Kidney (tissue), 14 donors: ENCODE measurements around the gene LRRD1. TPM values are rescaled to one million over a fixed set of nuclear protein-coding genes. Genes with fewer than 3 reads are reported as not detected.

Experiments used
- DNase-seq, 5 donors: peaks; one replicate each; pipeline ENCODE4 v3.0.0-alpha.2; 2013 to 2020
- FAIRE-seq: peaks from 2 replicates; lab custom pipeline; 2012; peaks lifted over from hg19 to GRCh38; lab: Jason Lieb, UNC
- H3K27ac ChIP-seq, 2 donors: one replicate each; pipeline ENCODE4 v1.7.0; 2013; ENCODE audit warnings: low read depth in 2 of 2, low read length in 2 of 2, inconsistent platforms in 1 of 2
- H3K27me3 ChIP-seq: one replicate; pipeline ENCODE4 v1.7.1; 2013; ENCODE audit warnings: low read length, inconsistent platforms; ENCODE audit not compliant: control insufficient read depth, insufficient read depth
- H3K36me3 ChIP-seq, 3 donors: one replicate each; pipeline versions ENCODE4 v1.7.0 to v1.7.1; 2013; ENCODE audit warnings: low read length in 3 of 3, control low read depth in 1 of 3, inconsistent platforms in 1 of 3; ENCODE audit not compliant: insufficient read depth in 3 of 3, control insufficient read depth in 2 of 3
- H3K4me1 ChIP-seq, 3 donors: one replicate each; pipeline versions ENCODE4 v1.7.0 to v1.7.1; 2013; ENCODE audit warnings: low read length in 3 of 3, inconsistent platforms in 1 of 3, low read depth in 1 of 3; ENCODE audit not compliant: control insufficient read depth in 2 of 3, insufficient read depth in 2 of 3
- H3K4me3 ChIP-seq, 3 donors: one replicate each; pipeline versions ENCODE4 v1.7.0 to v1.8.1; 2013; ENCODE audit warnings: low read length in 3 of 3, control low read depth in 1 of 3, inconsistent platforms in 1 of 3
- H3K9ac ChIP-seq, 3 donors: one replicate each; pipeline versions ENCODE4 v1.7.0 to v1.7.1; 2013; ENCODE audit warnings: low read length in 3 of 3, control low read depth in 1 of 3, inconsistent platforms in 1 of 3
- H3K9me3 ChIP-seq, 3 donors: one replicate each; pipeline versions ENCODE4 v1.7.0 to v1.7.1; 2013; ENCODE audit warnings: low read length in 3 of 3, control low read depth in 1 of 3, inconsistent platforms in 1 of 3; ENCODE audit not compliant: control insufficient read depth in 2 of 3, insufficient read depth in 1 of 3
- CTCF ChIP-seq: IDR thresholded peaks from 3 replicates; pipeline ENCODE4 v1.5.1; 2012; ENCODE audit warnings: mild to moderate bottlenecking, moderate library complexity, borderline replicate concordance; ENCODE audit not compliant: insufficient read depth; ENCODE audit errors: extremely low read depth
- intact Hi-C: fragments of 100-400 bp; cut with DNase I; formaldehyde crosslinking; loops from one replicate; pipeline ENCODE4 v1.11.1; 2022
- polyA plus RNA-seq: library from polyadenylated mRNA; stranded (reverse); fragments of 350-450 nt; fragmentation: Illumina TruSeq; extraction: RNeasy Lipid Tissue Mini Kit (QIAGEN cat#74804); gene quantifications from one replicate; pipeline ENCODE4 v1.2.3, GENCODE V29; 2014; ENCODE audit warnings: low read depth, low replicate concordance; ENCODE audit not compliant: insufficient read depth
- total RNA-seq: library from RNA; stranded (reverse); fragmentation: NEBNext Ultra II Directional; extraction: Animal tissue kit (Norgen Biotek cat#: 25700); gene quantifications from one replicate; pipeline ENCODE4 v1.2.1, GENCODE V29; 2021
- donor health status: control.
- donor health status: control.
- donor health status: control.
- donor health status: control.
- donor health status: control.
- donor health status: DM: yes; HTN: yes; CAD: no.
- donor health status: Normal renal cell carcinoma (clear cell type).

LRRD1 gene
- total and polyA plus RNA-seq, 2 donors from 2014 or later, result 0.25 TPM; not detected in 1

- TF ChIP-seq CTCF, result no peak
- Histone ChIP-seq H3K9ac (no peak overlapping the region), H3K36me3 (peaks cover 2 to 5% (median 4%) of the 10 kb centered on the region in 3 donors), H3K4me3 (no peak overlapping the region), H3K9me3 (no peaks in the 10 kb centered on the region), H3K27me3 (no peaks in the 10 kb centered on the region), H3K27ac (no peak overlapping the region), H3K4me1 (peaks cover 0 to 7% (median 0%) of the 10 kb centered on the region in 3 donors)
- DNase-seq (no peak), FAIRE-seq (no peak)
- intact Hi-C loops, result no loop called here
Measured at GRCh38 chr7:92131093-92131492, 47.8 kb downstream of the LRRD1 start.

GRCh38 chr7:92121681-92122080 lies 57.3 kb downstream of the LRRD1 start:
- TF ChIP-seq CTCF, result no peak
- H3K9ac ChIP-seq, result no peak overlapping the region
- no peaks in the 10 kb centered on the region for H3K27me3 ChIP-seq
- no peaks in the 10 kb centered on the region for H3K9me3 ChIP-seq
- DNase-seq, result no peak
- peaks cover 0 to 7% (median 0%) of the 10 kb centered on the region in 3 donors for H3K4me1 ChIP-seq
- intact Hi-C loops, result no loop called here
- peaks cover 6 to 20% (median 11%) of the 10 kb centered on the region in 3 donors for H3K36me3 ChIP-seq
- H3K4me3 ChIP-seq, result no peak overlapping the region
- H3K27ac ChIP-seq, result no peak overlapping the region
- no peak for FAIRE-seq

GRCh38 chr7:92119213-92119759 lies 59.7 kb downstream of the LRRD1 start:
- H3K36me3 ChIP-seq, result peaks cover 6 to 15% (median 14%) of the 10 kb centered on the region in 3 donors
- intact Hi-C loops, result no loop called here
- H3K27me3 ChIP-seq, result no peaks in the 10 kb centered on the region
- H3K4me1 ChIP-seq, result peaks cover 0 to 7% (median 0%) of the 10 kb centered on the region in 3 donors
- TF ChIP-seq CTCF, result no peak
- H3K4me3 ChIP-seq, result no peak overlapping the region
- FAIRE-seq, result no peak
- H3K9me3 ChIP-seq, result no peaks in the 10 kb centered on the region
- no peak overlapping the region for H3K9ac ChIP-seq
- no peak for DNase-seq
- H3K27ac ChIP-seq, result no peak overlapping the region

GRCh38 chr7:92116949-92117348 lies 62.0 kb downstream of the LRRD1 start:
- peaks cover 4 to 5% (median 5%) of the 10 kb centered on the region in 3 donors for H3K36me3 ChIP-seq
- H3K9ac ChIP-seq, result no peak overlapping the region
- H3K4me1 ChIP-seq, result peaks cover 0 to 7% (median 0%) of the 10 kb centered on the region in 3 donors
- no peaks in the 10 kb centered on the region for H3K9me3 ChIP-seq
- H3K27me3 ChIP-seq, result no peaks in the 10 kb centered on the region
- FAIRE-seq, result no peak
- intact Hi-C loops, result no loop called here
- TF ChIP-seq CTCF, result no peak
- no peak overlapping the region for H3K4me3 ChIP-seq
- no peak for DNase-seq
- no peak overlapping the region for H3K27ac ChIP-seq
